Ovary (tissue), 9 donors: ENCODE measurements around the gene UGT3A1. TPM values are rescaled to one million over a fixed set of nuclear protein-coding genes. Genes with fewer than 3 reads are reported as not detected.
"Not testable (repeated sequence)": the region's sequence is repeated elsewhere in the genome, so short reads cannot be mapped to it uniquely, and the experiment has no call there.

Experiments
- DNase-seq, 5 donors: peaks; one replicate each; pipeline ENCODE4 v3.0.0-alpha.2; 2019 to 2020
- H3K27ac ChIP-seq, 2 donors: fragments of 200-600 bp; one replicate each; pipeline versions ENCODE4 v1.5.1 to v1.8.0; 2019 to 2022
- H3K27me3 ChIP-seq: fragments of 200-600 bp; one replicate; pipeline ENCODE4 v1.8.0; 2022
- H3K36me3 ChIP-seq: fragments of 200-600 bp; sonication (generic); one replicate; pipeline ENCODE4 v1.5.1; 2019
- H3K4me1 ChIP-seq: one replicate; pipeline ENCODE4 v1.8.1; 2013; ENCODE audit warnings: mild to moderate bottlenecking, moderate library complexity; ENCODE audit not compliant: insufficient read depth
- H3K4me3 ChIP-seq: fragments of 200-600 bp; sonication (generic); one replicate; pipeline ENCODE4 v1.5.1; 2017
- H3K9me3 ChIP-seq, 2 donors: fragments of 200-600 bp in 1 of 2; sonication (generic) in 1 of 2; one replicate each; pipeline versions ENCODE4 v1.5.1 to v1.8.1; 2013 to 2019; ENCODE audit warnings: mild to moderate bottlenecking in 1 of 2, moderate library complexity in 1 of 2
- EP300 ChIP-seq: sonication (generic); formaldehyde crosslinking; IDR thresholded peaks from one replicate; pipeline ENCODE4 v1.6.1; 2017; ENCODE audit warnings: antibody characterized with exemption
- POLR2A ChIP-seq: fragments of 450-650 bp; IDR thresholded peaks from one replicate; pipeline ENCODE4 v1.6.1; 2017; ENCODE audit warnings: antibody characterized with exemption, mild to moderate bottlenecking, moderate library complexity
- WGBS, 3 donors: extraction: QIAGEN DNeasy Blood & Tissue Kit in 1 of 3; methylation state at CpG; one replicate each; pipeline versions ENCODE4 v1.1.5 to v1.1.7; 2013 to 2017; 5-methylcytosine and 5-hydroxymethylcytosine counted together
- intact Hi-C, 4 donors: fragments of 100-400 bp; cut with DNase I; formaldehyde crosslinking; loops; one replicate each; pipeline versions ENCODE4 v1.11.0 to v1.15.1; 2022 to 2023
- polyA plus RNA-seq, 2 donors: library from polyadenylated mRNA; stranded (reverse); fragments of 200-250 nt in 1 of 2; fragments of 350-450 nt in 1 of 2; fragmentation: Illumina TruSeq in 1 of 2; extraction: RNeasy Lipid Tissue Mini Kit (QIAGEN cat#74804) in 1 of 2; gene quantifications; one replicate each; pipeline ENCODE4 v1.2.3, GENCODE V29; 2013 to 2014
- total RNA-seq, 7 donors: library from RNA; depleted of rRNA in 2 of 7; stranded (reverse); fragments of >200 nt in 2 of 7; fragmentation: NEBNext Ultra II Directional in 3 of 7; extraction: Animal tissue kit (Norgen Biotek cat#: 25700) in 3 of 7; gene quantifications; one replicate each; pipeline versions ENCODE4 v1.1.0 to v1.2.4, GENCODE V29; 2016 to 2023
- TF ChIP-seq, protein P1 (sequence below), 3 donors: fragments of 450-650 bp in 2 of 3; fragments of 200-600 bp in 1 of 3; IDR thresholded peaks; one replicate each; pipeline versions ENCODE4 v1.5.1 to v1.8.0; 2016 to 2022; ENCODE audit warnings: antibody characterized with exemption in 3 of 3, mild to moderate bottlenecking in 1 of 3
- donor health status: DM: no; HTN: no; CAD: no; lungs with moderate emphysema.
- donor health status: DM: no; HTN: no; CAD: no.
- donor health status: Bipolar disorder and iron deficiency.
- donor health status: DM: yes; HTN: yes; CAD: no.
- donor health status: DM: no; HTN: no; CAD: no.
- donor health status: DM: yes; HTN: yes; CAD: no.

UGT3A1 gene
- total and polyA plus RNA-seq, 9 donors, result not detected

DNA sequence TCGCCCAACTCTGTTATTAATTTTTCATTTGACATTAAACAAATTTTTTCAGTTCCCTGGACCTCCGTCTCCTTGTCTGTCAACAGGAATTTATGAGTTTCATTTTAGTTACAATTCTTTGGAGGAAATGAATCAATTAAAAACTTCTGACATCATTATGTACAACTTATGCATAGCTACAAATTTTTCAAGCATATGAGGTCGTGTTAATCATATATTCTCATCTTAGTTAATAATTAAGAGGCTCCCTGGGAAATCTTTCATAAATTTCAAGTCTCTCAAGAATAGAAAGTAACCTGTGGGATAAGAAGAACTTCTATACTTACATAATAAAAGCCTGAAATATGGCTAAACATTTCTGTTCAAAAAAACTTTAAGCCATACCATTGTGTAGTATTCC is 3.4 kb downstream of the UGT3A1 start:
- no peak for DNase-seq
- WGBS, 3 donors, result 44 to 55% (median 49%) methylated on average over 3 of the region's 3 CpGs
- no peak overlapping the region for H3K27ac ChIP-seq
- H3K9me3 ChIP-seq, result no peaks in the 10 kb centered on the region
- no peak overlapping the region for H3K4me3 ChIP-seq
- intact Hi-C loops, result no loop called here
- no peaks in the 10 kb centered on the region for H3K4me1 ChIP-seq
- TF ChIP-seq EP300, result no peak
- TF ChIP-seq, protein P1, sequence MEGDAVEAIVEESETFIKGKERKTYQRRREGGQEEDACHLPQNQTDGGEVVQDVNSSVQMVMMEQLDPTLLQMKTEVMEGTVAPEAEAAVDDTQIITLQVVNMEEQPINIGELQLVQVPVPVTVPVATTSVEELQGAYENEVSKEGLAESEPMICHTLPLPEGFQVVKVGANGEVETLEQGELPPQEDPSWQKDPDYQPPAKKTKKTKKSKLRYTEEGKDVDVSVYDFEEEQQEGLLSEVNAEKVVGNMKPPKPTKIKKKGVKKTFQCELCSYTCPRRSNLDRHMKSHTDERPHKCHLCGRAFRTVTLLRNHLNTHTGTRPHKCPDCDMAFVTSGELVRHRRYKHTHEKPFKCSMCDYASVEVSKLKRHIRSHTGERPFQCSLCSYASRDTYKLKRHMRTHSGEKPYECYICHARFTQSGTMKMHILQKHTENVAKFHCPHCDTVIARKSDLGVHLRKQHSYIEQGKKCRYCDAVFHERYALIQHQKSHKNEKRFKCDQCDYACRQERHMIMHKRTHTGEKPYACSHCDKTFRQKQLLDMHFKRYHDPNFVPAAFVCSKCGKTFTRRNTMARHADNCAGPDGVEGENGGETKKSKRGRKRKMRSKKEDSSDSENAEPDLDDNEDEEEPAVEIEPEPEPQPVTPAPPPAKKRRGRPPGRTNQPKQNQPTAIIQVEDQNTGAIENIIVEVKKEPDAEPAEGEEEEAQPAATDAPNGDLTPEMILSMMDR (IDR thresholded peaks at IDR 0.05), result no peak
- no peak for TF ChIP-seq POLR2A
- no peaks in the 10 kb centered on the region for H3K36me3 ChIP-seq
- no peaks in the 10 kb centered on the region for H3K27me3 ChIP-seq

DNA sequence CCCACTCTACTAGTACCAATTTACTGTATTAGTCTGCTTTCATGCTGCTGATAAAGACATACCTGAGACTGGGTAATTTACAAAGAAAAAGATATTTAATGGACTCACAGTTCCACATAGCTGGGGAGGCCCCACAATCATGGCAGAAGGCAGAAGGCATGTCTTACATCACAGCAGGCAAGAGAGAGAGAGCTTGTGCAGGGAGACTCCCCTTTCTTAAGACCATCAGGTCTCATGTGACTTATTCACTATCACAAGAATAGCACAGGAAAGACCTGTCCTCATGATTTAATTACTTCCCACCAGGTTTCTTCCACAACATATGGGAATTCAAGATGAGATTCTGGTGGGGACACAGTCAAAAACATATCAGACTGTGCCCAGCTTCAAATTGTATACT is 11.5 kb downstream of the UGT3A1 start:
- Histone ChIP-seq H3K4me3 (no peak overlapping the region), H3K27me3 (no peaks in the 10 kb centered on the region), H3K9me3 (no peaks in the 10 kb centered on the region), H3K36me3 (no peaks in the 10 kb centered on the region), H3K4me1 (no peaks in the 10 kb centered on the region), H3K27ac (no peak overlapping the region)
- intact Hi-C loops, result no loop called here
- no peak for DNase-seq
- TF ChIP-seq, protein P1 (IDR thresholded peaks at IDR 0.05), result no peak
- no peak for TF ChIP-seq POLR2A
- no peak for TF ChIP-seq EP300

DNA sequence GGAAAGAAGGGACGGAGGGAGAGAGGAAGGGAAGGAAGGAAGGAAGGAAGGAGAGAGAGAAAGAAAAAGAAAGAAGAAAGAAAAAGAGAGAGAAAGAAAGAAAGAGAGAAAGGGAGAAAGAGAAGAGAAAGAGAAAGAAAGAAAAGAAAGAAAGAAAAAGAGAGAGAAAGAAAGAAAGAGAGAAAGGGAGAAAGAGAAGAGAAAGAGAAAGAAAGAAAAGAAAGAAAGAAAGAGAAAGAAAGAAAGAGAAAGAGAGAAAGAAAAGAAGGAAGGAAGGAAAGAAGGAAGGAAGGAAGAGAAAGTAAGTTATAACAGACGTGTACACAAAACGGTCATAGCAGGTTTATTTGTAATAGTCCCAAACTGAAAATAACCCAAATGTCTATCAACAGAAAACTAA is 14.3 kb downstream of the UGT3A1 start:
- H3K27ac ChIP-seq, H3K4me1 ChIP-seq, intact Hi-C loops, H3K9me3 ChIP-seq, H3K4me3 ChIP-seq, H3K36me3 ChIP-seq, H3K27me3 ChIP-seq, DNase-seq: not testable (repeated sequence)
- 60 to 88% (median 80%) methylated on average over 3 of the region's 3 CpGs for WGBS, 3 donors

DNA sequence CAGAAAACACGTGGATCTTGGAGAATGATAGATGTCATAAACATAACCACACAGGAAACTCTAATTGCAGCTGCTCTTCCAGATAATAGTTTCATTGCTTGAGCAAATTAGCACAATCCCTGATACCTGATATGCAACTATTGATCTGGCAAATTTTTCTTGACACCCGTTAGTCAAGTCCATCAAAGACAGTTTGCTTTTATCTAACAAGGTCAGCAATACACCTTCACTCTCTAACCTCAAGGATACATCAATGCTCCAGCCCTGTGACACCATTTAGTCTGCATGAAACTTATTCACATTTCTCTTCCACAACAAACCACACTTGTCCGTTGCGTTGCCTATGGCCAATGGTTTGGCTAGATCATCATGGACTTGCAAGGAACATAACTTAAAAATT is 16.6 kb downstream of the UGT3A1 start:
- Histone ChIP-seq H3K27me3 (no peaks in the 10 kb centered on the region), H3K27ac (no peak overlapping the region), H3K4me1 (no peaks in the 10 kb centered on the region), H3K9me3 (no peaks in the 10 kb centered on the region), H3K4me3 (no peak overlapping the region), H3K36me3 (no peaks in the 10 kb centered on the region)
- WGBS, 3 donors, result 76 to 79% (median 76%) methylated on average over 4 of the region's 4 CpGs
- no peak for DNase-seq
- TF ChIP-seq POLR2A (no peak), EP300 (no peak)
- TF ChIP-seq, protein P1 (IDR thresholded peaks at IDR 0.05), result no peak
- intact Hi-C loops, result no loop called here

DNA sequence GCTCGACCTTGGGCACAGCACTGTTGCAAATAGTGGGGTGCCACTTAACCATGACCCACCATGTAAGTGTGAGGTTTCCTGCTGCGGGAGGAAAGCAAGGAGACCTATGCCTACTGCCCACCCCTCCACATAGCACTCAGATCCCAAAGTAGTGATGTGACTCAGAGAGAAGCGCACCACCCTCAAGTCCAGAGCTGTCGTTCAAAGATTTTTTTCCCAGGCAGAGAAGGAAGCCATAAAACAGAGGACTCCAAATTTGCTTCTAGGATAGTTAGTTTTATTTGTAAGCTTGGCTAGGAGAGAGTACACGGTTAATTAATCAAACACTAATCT is 19.3 kb downstream of the UGT3A1 start:
- WGBS, 3 donors, result 58 to 69% (median 61%) methylated on average over 5 of the region's 5 CpGs
- intact Hi-C loops, result no loop called here

More for the DNA sequence above, 19.3 kb downstream of the UGT3A1 start:
- Histone ChIP-seq H3K4me1 (no peaks in the 10 kb centered on the region), H3K36me3 (no peaks in the 10 kb centered on the region), H3K9me3 (no peaks in the 10 kb centered on the region), H3K27me3 (no peaks in the 10 kb centered on the region), H3K4me3 (no peak overlapping the region), H3K27ac (no peak overlapping the region)
- TF ChIP-seq, protein P1 (IDR thresholded peaks at IDR 0.05), result no peak
- no peak for TF ChIP-seq EP300
- no peak for TF ChIP-seq POLR2A
- no peak for DNase-seq
